K562 (cell line): ENCODE data around the gene CTNNBL1.

ENCODE experiments used
- ADNP ChIP-seq: fragments of 200-800 bp; sonication (Bioruptor generic); IDR thresholded peaks from 2 replicates; pipeline ENCODE4 v1.6.1; 2016; ENCODE audit warnings: missing genetic modification characterization, missing compliant biosample characterization
- CHD4 ChIP-seq: fragments of 200-600 bp; sonication (generic); IDR thresholded peaks from 3 replicates; pipeline ENCODE4 v1.6.1; 2012; ENCODE audit warnings: low read depth, mild to moderate bottlenecking, mixed read lengths, low read length, inconsistent platforms; ENCODE audit not compliant: insufficient read depth, insufficient replicate concordance, poor library complexity, severe bottlenecking
- HNRNPL ChIP-seq: fragments of 200-400 bp; formaldehyde crosslinking; IDR thresholded peaks from 2 replicates; pipeline ENCODE4 v1.6.1; 2017; ENCODE audit warnings: low read depth, mild to moderate bottlenecking, low read length
- MTF1 ChIP-seq: fragments of 250-450 bp; sonication (Bioruptor Pico); IDR thresholded peaks from 2 replicates; pipeline ENCODE4 v1.9.0; 2021; ENCODE audit warnings: moderate library complexity, mild to moderate bottlenecking, inconsistent platforms, borderline replicate concordance
- RAD21 ChIP-seq, 2 experiments: fragments of 250-450 bp in 1 of 2; fragments of 450-650 bp in 1 of 2; sonication (Bioruptor Pico) in 1 of 2; formaldehyde crosslinking in 1 of 2; IDR thresholded peaks in 1 of 2; conservative IDR thresholded peaks in 1 of 2; 2 replicates each; pipeline versions ENCODE4 v1.4.0 to v1.8.0; 2020 to 2022; ENCODE audit warnings: mild to moderate bottlenecking in 2 of 2, moderate library complexity in 1 of 2
- TARDBP ChIP-seq: fragments of 450-650 bp; IDR thresholded peaks from 2 replicates; pipeline ENCODE4 v1.6.1; 2016
- ZNF41 ChIP-seq: fragments of 250-450 bp; sonication (Bioruptor Pico); conservative IDR thresholded peaks from 2 replicates; pipeline ENCODE4 v1.4.0; 2020; ENCODE audit warnings: mild to moderate bottlenecking

DNA sequence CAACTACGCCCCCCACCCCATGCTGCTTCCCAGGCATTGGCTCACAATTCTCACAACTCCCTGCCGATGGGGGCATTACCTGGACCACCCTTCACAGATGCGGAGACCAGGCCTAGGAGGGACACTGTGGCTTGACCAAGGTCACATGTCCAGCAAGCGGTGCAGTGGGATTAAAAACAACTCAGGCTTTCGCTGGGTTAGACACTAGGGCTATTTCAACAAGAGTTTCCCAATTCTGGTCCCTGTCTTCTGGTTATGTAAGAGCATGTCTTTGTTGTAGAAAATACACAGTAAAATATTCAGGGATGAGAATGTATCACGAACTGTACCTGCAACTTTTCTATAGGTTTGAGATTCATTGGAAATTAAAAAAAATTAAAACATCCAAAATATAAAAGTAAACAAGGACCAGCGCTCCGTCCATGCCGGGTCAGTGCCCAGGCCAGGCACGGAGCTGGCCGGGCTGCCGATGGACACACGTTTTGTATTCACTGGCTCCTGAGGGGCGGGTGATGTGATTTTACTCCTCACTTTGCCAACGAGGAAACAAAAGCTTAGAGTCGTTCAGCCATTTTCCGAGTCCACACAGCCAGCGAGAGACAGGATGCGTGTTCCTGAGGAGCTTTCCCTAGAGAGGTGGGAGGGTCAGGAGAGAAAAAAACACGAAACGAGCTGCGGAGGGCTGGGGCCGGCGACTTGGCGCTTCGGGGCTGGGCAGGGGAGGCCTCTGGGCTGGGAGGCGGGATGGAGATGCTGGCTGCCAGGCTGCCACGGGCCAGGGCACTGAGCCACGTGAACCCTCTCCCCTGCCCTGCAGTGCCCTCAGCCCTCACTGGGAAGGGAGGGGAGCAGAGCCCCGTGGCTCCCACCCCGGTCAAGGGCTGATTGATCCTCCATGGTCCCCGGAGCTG lies 192.0 kb downstream of the CTNNBL1 start:
- TF ChIP-seq CHD4, result no peak
- no peak for TF ChIP-seq RAD21 (CRISPR knock-in tag; conservative IDR thresholded peaks at IDR 0.05 in 1 of 2, IDR thresholded peaks at IDR 0.05 in 1 of 2)
- TF ChIP-seq HNRNPL, result no peak
- TF ChIP-seq TARDBP, result no peak
- no peak for TF ChIP-seq ZNF41
- no peak for TF ChIP-seq MTF1
- TF ChIP-seq ADNP (tag), result no peak
